Measurements from ENCODE around the gene IBTK.

DNA sequence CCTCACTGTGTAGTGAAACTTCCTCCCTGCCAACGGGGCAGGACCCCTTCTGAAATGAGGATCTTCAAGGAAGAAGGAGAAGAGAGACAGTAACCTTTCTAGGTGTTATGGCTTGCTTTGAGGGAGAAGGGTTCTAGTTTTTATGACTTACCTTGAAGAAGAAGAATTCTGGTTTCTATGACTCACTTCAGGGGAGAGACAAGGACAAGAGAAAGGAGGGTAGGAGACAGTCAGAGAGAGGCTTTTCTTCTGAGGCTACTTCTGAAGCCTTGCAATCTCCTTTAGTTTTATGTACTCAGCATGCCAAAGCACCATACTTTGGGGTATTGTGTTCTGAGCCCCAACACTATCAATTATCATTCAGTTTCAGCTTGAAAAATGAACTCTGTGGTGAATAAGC, 25.8 kb upstream of the IBTK start:
- TF ChIP-seq, protein P1, sequence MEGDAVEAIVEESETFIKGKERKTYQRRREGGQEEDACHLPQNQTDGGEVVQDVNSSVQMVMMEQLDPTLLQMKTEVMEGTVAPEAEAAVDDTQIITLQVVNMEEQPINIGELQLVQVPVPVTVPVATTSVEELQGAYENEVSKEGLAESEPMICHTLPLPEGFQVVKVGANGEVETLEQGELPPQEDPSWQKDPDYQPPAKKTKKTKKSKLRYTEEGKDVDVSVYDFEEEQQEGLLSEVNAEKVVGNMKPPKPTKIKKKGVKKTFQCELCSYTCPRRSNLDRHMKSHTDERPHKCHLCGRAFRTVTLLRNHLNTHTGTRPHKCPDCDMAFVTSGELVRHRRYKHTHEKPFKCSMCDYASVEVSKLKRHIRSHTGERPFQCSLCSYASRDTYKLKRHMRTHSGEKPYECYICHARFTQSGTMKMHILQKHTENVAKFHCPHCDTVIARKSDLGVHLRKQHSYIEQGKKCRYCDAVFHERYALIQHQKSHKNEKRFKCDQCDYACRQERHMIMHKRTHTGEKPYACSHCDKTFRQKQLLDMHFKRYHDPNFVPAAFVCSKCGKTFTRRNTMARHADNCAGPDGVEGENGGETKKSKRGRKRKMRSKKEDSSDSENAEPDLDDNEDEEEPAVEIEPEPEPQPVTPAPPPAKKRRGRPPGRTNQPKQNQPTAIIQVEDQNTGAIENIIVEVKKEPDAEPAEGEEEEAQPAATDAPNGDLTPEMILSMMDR (IDR thresholded peaks at IDR 0.05), result no peak
- TF ChIP-seq POLR2A (IDR thresholded peaks at IDR 0.05) (no peak), EP300 (IDR thresholded peaks at IDR 0.05) (no peak)
